K562 (cell line): ENCODE data around the gene NEURL1. TPM values are rescaled to one million over a fixed set of nuclear protein-coding genes. Genes with fewer than 3 reads are reported as not detected.

ENCODE experiments used
- ARID4B ChIP-seq: sonication (generic); formaldehyde crosslinking; IDR thresholded peaks from 2 replicates; pipeline ENCODE4 v1.8.0; 2022; ENCODE audit warnings: mild to moderate bottlenecking, missing genetic modification reagents
- ARNT ChIP-seq, 2 experiments: fragments of 450-650 bp; IDR thresholded peaks; 2 replicates each; pipeline ENCODE4 v1.6.1; 2016; ENCODE audit warnings: mild to moderate bottlenecking in 1 of 2
- ASH1L ChIP-seq: fragments of 450-650 bp; IDR thresholded peaks from 2 replicates; pipeline ENCODE4 v1.6.1; 2018; ENCODE audit warnings: borderline replicate concordance, mild to moderate bottlenecking, low read depth; ENCODE audit not compliant: partially characterized antibody
- CBFA2T3 ChIP-seq: fragments of 450-650 bp; IDR thresholded peaks from 2 replicates; pipeline ENCODE4 v1.6.1; 2017
- E2F3 ChIP-seq: fragments of 250-450 bp; sonication (Bioruptor Pico); IDR thresholded peaks from 2 replicates; pipeline ENCODE4 v1.4.0; 2020; ENCODE audit warnings: mild to moderate bottlenecking
- ETS1 ChIP-seq: conservative IDR thresholded peaks from 2 replicates; pipeline ENCODE4 v1.6.1; 2011; ENCODE audit warnings: low read depth, mild to moderate bottlenecking, low read length; ENCODE audit not compliant: control insufficient read depth
- FOS ChIP-seq: IDR thresholded peaks from 3 replicates; pipeline ENCODE4 v1.6.1; 2011; ENCODE audit not compliant: insufficient read length; ENCODE audit errors: extremely low read depth
- FOXM1 ChIP-seq, 2 experiments: fragments of 450-650 bp in 1 of 2; sonication (generic) in 1 of 2; formaldehyde crosslinking in 1 of 2; IDR thresholded peaks; 2 replicates each; pipeline versions ENCODE4 v1.6.1 to v1.9.0; 2017 to 2022; ENCODE audit warnings: low read depth in 2 of 2, mild to moderate bottlenecking in 2 of 2, missing genetic modification reagents in 1 of 2, moderate library complexity in 1 of 2
- JUNB ChIP-seq: fragments of 450-650 bp; formaldehyde crosslinking; conservative IDR thresholded peaks from 2 replicates; pipeline ENCODE4 v1.4.0; 2020; ENCODE audit warnings: mild to moderate bottlenecking
- MCM2 ChIP-seq: fragments of 450-650 bp; IDR thresholded peaks from 2 replicates; pipeline ENCODE4 v1.6.1; 2017; ENCODE audit warnings: low read depth, mild to moderate bottlenecking
- MTA3 ChIP-seq: fragments of 450-650 bp; formaldehyde crosslinking; IDR thresholded peaks from 2 replicates; pipeline ENCODE4 v1.6.1; 2017; ENCODE audit warnings: mild to moderate bottlenecking, borderline replicate concordance
- NR3C1 ChIP-seq: sonication (generic); formaldehyde crosslinking; IDR thresholded peaks from 2 replicates; pipeline ENCODE4 v1.8.1; 2022; ENCODE audit warnings: missing genetic modification reagents
- NUFIP1 ChIP-seq: fragments of 450-650 bp; IDR thresholded peaks from 2 replicates; pipeline ENCODE4 v1.6.1; 2018; ENCODE audit not compliant: partially characterized antibody
- PTTG1 ChIP-seq: fragments of 450-650 bp; IDR thresholded peaks from 2 replicates; pipeline ENCODE4 v1.6.1; 2016; ENCODE audit warnings: low read depth, mild to moderate bottlenecking, missing genetic modification characterization, missing compliant biosample characterization
- RFX5 ChIP-seq: IDR thresholded peaks from 2 replicates; pipeline ENCODE4 v1.6.1; 2011; ENCODE audit warnings: low read depth, mild to moderate bottlenecking, improper control_type of control experiment, low read length
- SLC30A9 ChIP-seq: fragments of 250-450 bp; sonication (Bioruptor Pico); IDR thresholded peaks from 2 replicates; pipeline ENCODE4 v1.8.0; 2022; ENCODE audit warnings: mild to moderate bottlenecking, moderate library complexity
- STAG1 ChIP-seq: sonication (generic); formaldehyde crosslinking; IDR thresholded peaks from 2 replicates; pipeline ENCODE4 v1.5.0; 2020; ENCODE audit warnings: missing genetic modification reagents, borderline replicate concordance
- TCF7 ChIP-seq: sonication (generic); IDR thresholded peaks from 2 replicates; pipeline ENCODE4 v1.6.1; 2016; ENCODE audit warnings: antibody characterized with exemption, borderline replicate concordance
- TRIM24 ChIP-seq, 2 experiments: fragments of 450-650 bp; IDR thresholded peaks; 2 replicates each; pipeline ENCODE4 v1.6.1; 2016
- ZFP36 ChIP-seq: fragments of 150-350 bp; IDR thresholded peaks from 2 replicates; pipeline ENCODE4 v1.6.1; 2018; ENCODE audit warnings: low read length, low read depth; ENCODE audit not compliant: partially characterized antibody
- ZNF197 ChIP-seq: fragments of 200-800 bp; sonication (Bioruptor generic); IDR thresholded peaks from 2 replicates; pipeline ENCODE4 v1.6.1; 2016; ENCODE audit warnings: low read depth, missing genetic modification characterization, missing compliant biosample characterization
- ZNF263 ChIP-seq: sonication (generic); formaldehyde crosslinking; IDR thresholded peaks from 2 replicates; pipeline ENCODE4 v1.8.0; 2022; ENCODE audit warnings: mild to moderate bottlenecking, missing genetic modification reagents, borderline replicate concordance
- polyA plus RNA-seq, 8 experiments: library from polyadenylated mRNA; depleted of rRNA in 4 of 8; stranded (reverse) in 5 of 8; unstranded in 3 of 8; fragments of >200 nt; fragmentation: Nextera tagmentation in 2 of 8; fragmentation: Illumina TruSeq in 1 of 8; extraction: Ambion mirVana in 2 of 8; extraction: Trizol in 1 of 8; gene quantifications; 2 replicates each; pipeline versions ENCODE4 v1.2.1 to v1.2.3, GENCODE V29; 2011 to 2014; ENCODE audit warnings: inconsistent platforms in 1 of 8, missing spikeins in 1 of 8
- total RNA-seq, 7 experiments: library from RNA; depleted of rRNA in 6 of 7; stranded (reverse); fragments of >200 nt in 6 of 7; fragmentation: Illumina TruSeq in 2 of 7; extraction: Trizol in 2 of 7; gene quantifications; 2 replicates each; pipeline versions ENCODE4 v1.2.1 to v1.2.3, GENCODE V29; 2011 to 2021; ENCODE audit warnings: low replicate concordance in 1 of 7
- TF ChIP-seq, protein P1 (sequence below): sonication (generic); formaldehyde crosslinking; IDR thresholded peaks from 2 replicates; pipeline ENCODE4 v1.9.0; 2022; ENCODE audit warnings: mild to moderate bottlenecking, missing genetic modification reagents

The NEURL1 gene
- total and polyA plus RNA-seq, 9 of the 15 experiments (the other 6 are each of a cell fraction or from before 2014, with no cell fraction given) = 0.01 to 0.45 (median 0.16) TPM; not detected in 5

DNA sequence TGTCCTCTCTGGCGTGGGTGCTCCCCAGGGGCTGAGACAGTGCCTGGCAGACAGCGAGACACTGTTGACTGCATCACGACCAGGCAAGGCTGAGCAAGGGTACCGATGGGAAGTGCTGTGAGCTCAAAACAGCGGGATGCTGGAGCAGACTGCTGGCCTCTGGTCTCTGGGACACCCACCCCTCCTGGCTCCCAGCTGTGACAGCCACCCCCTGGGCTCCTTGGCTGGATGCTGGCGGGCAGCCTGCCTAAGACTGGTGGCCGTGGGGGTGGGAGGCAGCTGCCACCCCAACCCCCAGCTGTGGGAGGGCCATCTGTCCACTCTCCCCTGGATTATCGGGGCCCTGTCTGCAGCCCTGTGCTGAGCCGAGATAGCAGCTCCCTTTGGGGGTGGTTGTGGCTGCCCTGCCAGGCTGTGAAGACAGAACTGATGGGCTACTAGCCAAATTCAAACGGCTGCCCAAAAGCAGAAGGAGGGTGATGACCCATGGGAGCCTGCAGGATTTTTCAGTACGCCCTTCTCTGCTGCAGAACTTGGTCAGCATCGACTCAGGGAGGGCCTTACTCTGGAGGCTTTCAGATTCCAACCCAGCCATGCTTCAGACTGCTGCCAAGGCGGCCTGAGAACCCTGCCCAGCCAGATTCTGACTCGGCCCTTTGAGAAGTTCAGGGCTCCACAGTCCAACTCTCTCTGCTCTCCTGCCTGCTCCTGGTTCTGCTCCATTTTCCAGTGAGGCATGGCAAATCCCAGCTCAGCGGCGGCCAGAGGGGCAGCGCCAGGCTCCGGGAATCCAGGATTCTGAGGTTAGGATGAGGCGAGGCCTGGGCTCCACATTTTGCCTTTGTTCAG lies 125.3 kb downstream of the NEURL1 start (continued):
- peak; percentile 60; the same call in 1 of the 2 replicates for TF ChIP-seq MTA3
- TF ChIP-seq PTTG1 (tag) = no peak
- peak in 1 of 2 experiments; percentile 74; a peak in 1 of 4 replicates for TF ChIP-seq ARNT (IDR thresholded peaks at IDR 0.05)
- TF ChIP-seq, protein P1, sequence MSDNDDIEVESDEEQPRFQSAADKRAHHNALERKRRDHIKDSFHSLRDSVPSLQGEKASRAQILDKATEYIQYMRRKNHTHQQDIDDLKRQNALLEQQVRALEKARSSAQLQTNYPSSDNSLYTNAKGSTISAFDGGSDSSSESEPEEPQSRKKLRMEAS (CRISPR knock-in tag) = peak; percentile 69
- peak; percentile 95 to 96 for TF ChIP-seq TRIM24 (IDR thresholded peaks at IDR 0.05)
- TF ChIP-seq ASH1L = no peak
- TF ChIP-seq RFX5 = no peak
- TF ChIP-seq NR3C1 (CRISPR knock-in tag) = no peak
- TF ChIP-seq ETS1 = peak; percentile 69
- TF ChIP-seq ZFP36 = no peak
- TF ChIP-seq MCM2 = no peak
- TF ChIP-seq E2F3 (CRISPR knock-in tag) = peak; percentile 51
- peak; percentile 99 for TF ChIP-seq CBFA2T3
- TF ChIP-seq TCF7 = peak; percentile 74; the same call in 1 of the 2 replicates
- TF ChIP-seq ZNF263 (CRISPR knock-in tag) = peak; percentile 35; the same call in 1 of the 2 replicates
- TF ChIP-seq NUFIP1 = no peak
- TF ChIP-seq FOXM1 (IDR thresholded peaks at IDR 0.05; ENCODE audit: low read depth) = peak; percentile 81
- TF ChIP-seq FOXM1 (CRISPR knock-in tag; IDR thresholded peaks at IDR 0.05; ENCODE audit: low read depth) = no peak
- TF ChIP-seq SLC30A9 (CRISPR knock-in tag) = no peak
- TF ChIP-seq ARID4B (CRISPR knock-in tag) = no peak
- TF ChIP-seq FOS = no peak
- TF ChIP-seq JUNB (CRISPR knock-in tag) = no peak
- no peak for TF ChIP-seq STAG1 (CRISPR knock-in tag)
- peak; percentile 71 for TF ChIP-seq ZNF197
